IMR-90 (cell line): ENCODE data around the gene WEE1. TPM values are rescaled to one million over a fixed set of nuclear protein-coding genes. Genes with fewer than 3 reads are reported as not detected.

Experiments
- ATAC-seq: fragments of 200-7000 bp; cut with Tn5 transposase; 2 replicates; pipeline ENCODE4 v1.9.1; 2020; ENCODE audit warnings: low read depth, mild to moderate bottlenecking, moderate library complexity
- BruUV-seq: library from RNA; stranded (reverse); fragments of 400-500 nt; replicated peaks from 2 replicates; lab custom pipeline; 2021; lab: Mats Ljungman, UMichigan
- CTCF ChIA-PET: fragments of 300-600 bp; formaldehyde crosslinking; extraction: SDS; loops from one replicate; lab custom pipeline; 2021; ENCODE audit warnings: antibody characterized with exemption; lab: Yijun Ruan, JAX
- POLR2A ChIA-PET: fragments of 300-600 bp; sonication (Branson Sonifier 250); formaldehyde crosslinking; loops from one replicate; lab custom pipeline; 2022; ENCODE audit warnings: antibody characterized with exemption; ENCODE audit not compliant: unreplicated experiment; lab: Charles Lee
- DNase-seq: peaks from one replicate; pipeline ENCODE4 v3.0.0; 2013
- H2AFZ ChIP-seq: replicated peaks from 2 replicates; pipeline ENCODE3; 2013; ENCODE audit warnings: low read length, mild to moderate bottlenecking; ENCODE audit not compliant: poor library complexity
- H2AK5ac ChIP-seq: 2 replicates; pipeline ENCODE4 v1.6.1; 2013; ENCODE audit warnings: low read depth, low read length, inconsistent platforms
- H2AK9ac ChIP-seq: replicated peaks from 2 replicates; pipeline ENCODE3; 2013; ENCODE audit warnings: mild to moderate bottlenecking, low read depth, low read length, moderate library complexity; ENCODE audit not compliant: poor library complexity
- H2BK120ac ChIP-seq: 2 replicates; pipeline ENCODE4 v1.6.1; 2013; ENCODE audit warnings: low read depth, low read length, inconsistent platforms
- H2BK15ac ChIP-seq: 3 replicates; pipeline ENCODE4 v1.6.1; 2013; ENCODE audit warnings: low read depth, low read length, inconsistent platforms
- H2BK20ac ChIP-seq: 2 replicates; pipeline ENCODE4 v1.6.1; 2013; ENCODE audit warnings: low read depth, mild to moderate bottlenecking, inconsistent platforms, low read length, moderate library complexity
- H2BK5ac ChIP-seq: 2 replicates; pipeline ENCODE4 v1.6.1; 2013; ENCODE audit warnings: mild to moderate bottlenecking, low read depth, low read length, inconsistent platforms; ENCODE audit not compliant: poor library complexity, severe bottlenecking
- H3K14ac ChIP-seq: replicated peaks from 2 replicates; pipeline ENCODE4 v1.6.1; 2013; ENCODE audit warnings: low read depth, low read length, inconsistent platforms
- H3K18ac ChIP-seq: 2 replicates; pipeline ENCODE4 v1.6.1; 2013; ENCODE audit warnings: low read depth, low read length, control low read depth
- H3K23ac ChIP-seq: 2 replicates; pipeline ENCODE4 v1.6.1; 2013; ENCODE audit warnings: low read depth, low read length, inconsistent platforms
- H3K27ac ChIP-seq: 2 replicates; pipeline ENCODE4 v1.5.1; 2013; ENCODE audit warnings: mild to moderate bottlenecking, control low read depth, low read length; ENCODE audit not compliant: insufficient read depth
- H3K27me3 ChIP-seq: 2 replicates; pipeline ENCODE4 v1.6.1; 2013; ENCODE audit warnings: low read length; ENCODE audit not compliant: control insufficient read depth, insufficient read depth
- H3K36me3 ChIP-seq: 2 replicates; pipeline ENCODE4 v1.6.1; 2013; ENCODE audit warnings: low read length, mixed read lengths; ENCODE audit not compliant: control insufficient read depth, insufficient read depth
- H3K4ac ChIP-seq: 2 replicates; pipeline ENCODE4 v1.6.1; 2013; ENCODE audit warnings: low read depth, low read length, inconsistent platforms
- H3K4me1 ChIP-seq: 2 replicates; pipeline ENCODE4 v1.6.1; 2013; ENCODE audit warnings: low read length, mixed read lengths; ENCODE audit not compliant: control insufficient read depth, insufficient read depth
- H3K4me2 ChIP-seq: 2 replicates; pipeline ENCODE4 v1.6.1; 2013; ENCODE audit warnings: low read depth, mild to moderate bottlenecking, control low read depth, low read length, moderate library complexity
- H3K4me3 ChIP-seq: 2 replicates; pipeline ENCODE4 v1.5.1; 2013; ENCODE audit warnings: low read depth, mild to moderate bottlenecking, control low read depth, low read length, moderate library complexity; ENCODE audit not compliant: insufficient read depth
- H3K56ac ChIP-seq: 2 replicates; pipeline ENCODE4 v1.6.1; 2013; ENCODE audit warnings: low read length, inconsistent platforms; ENCODE audit not compliant: insufficient read depth; ENCODE audit errors: extremely low read depth
- H3K79me1 ChIP-seq, 2 experiments: 2 replicates each; pipeline ENCODE4 v1.6.1; 2013; ENCODE audit warnings: low read length in 2 of 2, inconsistent platforms in 1 of 2, low read depth in 1 of 2
- H3K9ac ChIP-seq: 2 replicates; pipeline ENCODE4 v1.6.1; 2013; ENCODE audit warnings: low read depth, low read length, control low read depth
- H3K9me1 ChIP-seq: 2 replicates; pipeline ENCODE4 v1.6.1; 2013; ENCODE audit warnings: low read length, inconsistent platforms; ENCODE audit not compliant: insufficient read depth
- H3K9me3 ChIP-seq: 2 replicates; pipeline ENCODE4 v1.6.1; 2013; ENCODE audit warnings: low read length; ENCODE audit not compliant: control insufficient read depth, insufficient read depth
- H4K20me1 ChIP-seq: 2 replicates; pipeline ENCODE4 v1.6.1; 2013; ENCODE audit warnings: low read length, inconsistent platforms; ENCODE audit not compliant: insufficient read depth
- H4K5ac ChIP-seq: 2 replicates; pipeline ENCODE4 v1.6.1; 2013; ENCODE audit warnings: mild to moderate bottlenecking, low read depth, low read length, control low read depth
- H4K8ac ChIP-seq, 2 experiments: 2 replicates each; pipeline ENCODE4 v1.6.1; 2013; ENCODE audit warnings: low read depth in 2 of 2, low read length in 2 of 2, control low read depth in 1 of 2, inconsistent platforms in 1 of 2
- H4K91ac ChIP-seq: 2 replicates; pipeline ENCODE4 v1.6.1; 2013; ENCODE audit warnings: low read depth, low read length, inconsistent platforms; ENCODE audit not compliant: insufficient read depth
- BHLHE40 ChIP-seq: fragments of 150-350 bp; IDR thresholded peaks from 2 replicates; pipeline ENCODE4 v1.6.1; 2016; ENCODE audit warnings: mild to moderate bottlenecking, low read depth, low read length
- CHD1 ChIP-seq: IDR thresholded peaks from 2 replicates; pipeline ENCODE4 v1.6.1; 2012; ENCODE audit warnings: low read depth, low read length, improper control_type of control experiment
- CTCF ChIP-seq: conservative IDR thresholded peaks from 2 replicates; pipeline ENCODE4 v1.5.1; 2012; ENCODE audit warnings: mild to moderate bottlenecking, low read depth, low read length, improper control_type of control experiment
- MAFK ChIP-seq: IDR thresholded peaks from 2 replicates; pipeline ENCODE4 v1.6.1; 2012; ENCODE audit warnings: low read depth, low read length, improper control_type of control experiment
- MAZ ChIP-seq: IDR thresholded peaks from 2 replicates; pipeline ENCODE4 v1.6.1; 2012; ENCODE audit warnings: low read depth, mild to moderate bottlenecking, low read length, improper control_type of control experiment, moderate library complexity, borderline replicate concordance
- MXI1 ChIP-seq: IDR thresholded peaks from 2 replicates; pipeline ENCODE4 v1.6.1; 2012; ENCODE audit warnings: low read depth, mild to moderate bottlenecking, low read length, moderate library complexity, borderline replicate concordance
- POLR2A ChIP-seq: IDR thresholded peaks from 2 replicates; pipeline ENCODE4 v1.6.1; 2012; ENCODE audit warnings: mild to moderate bottlenecking, low read depth, low read length
- RAD21 ChIP-seq: IDR thresholded peaks from 2 replicates; pipeline ENCODE4 v1.6.1; 2012; ENCODE audit warnings: low read length, improper control_type of control experiment
- USF2 ChIP-seq: fragments of 150-350 bp; IDR thresholded peaks from 2 replicates; pipeline ENCODE4 v1.6.1; 2017; ENCODE audit warnings: mild to moderate bottlenecking, antibody characterized with exemption, low read length, low read depth
- WGBS, 2 experiments: methylation state at CpG; one replicate each; pipeline versions ENCODE4 v1.1.5 to v1.1.7; 2013; ENCODE audit warnings: missing lambda C conversion rate in 2 of 2; ENCODE audit not compliant: insufficient read length in 1 of 2; ENCODE audit errors: extremely low coverage in 2 of 2; 5-methylcytosine and 5-hydroxymethylcytosine counted together
- dilution Hi-C: fragments of 300-500 bp; cut with HindIII; formaldehyde crosslinking; loops from one replicate; pipeline ENCODE4 v1.14.3; 2018; ENCODE audit warnings: low sequenced_read_pairs; ENCODE audit not compliant: unreplicated experiment
- in situ Hi-C: fragments of 300-500 bp; cut with MboI; formaldehyde crosslinking; loops from 3 replicates; pipeline ENCODE4 v1.14.3; 2019; ENCODE audit warnings: low sequenced_read_pairs, inconsistent platforms, mixed read lengths
- intact Hi-C: fragments of 100-400 bp; cut with micrococcal nuclease; formaldehyde crosslinking; loops from 2 replicates; pipeline ENCODE4 v1.10.0; 2022
- polyA plus RNA-seq, 3 experiments: library from polyadenylated mRNA; depleted of rRNA; stranded (reverse); fragments of >200 nt; gene quantifications; 2 replicates each; pipeline ENCODE4 v1.2.3, GENCODE V29; 2012; ENCODE audit warnings: low replicate concordance in 1 of 3
- total RNA-seq: library from RNA; depleted of rRNA; stranded (reverse); fragments of >200 nt; gene quantifications from 2 replicates; pipeline ENCODE4 v1.2.3, GENCODE V29; 2012

WEE1 gene
- total and polyA plus RNA-seq, 2 of the 4 experiments (the other 2 are of a cell fraction): 26.5 to 29.2 TPM

- peak; percentile 58 for TF ChIP-seq BHLHE40
Measured at GRCh38 chr11:9613118-9613829, 39.8 kb downstream of the WEE1 start (continued).

GRCh38 chr11:9613830-9614762, 40.6 kb downstream of the WEE1 start:
- intact Hi-C loops (loop anchor here (1.0 to 5.0 kb wide), 6 partner anchors 39 to 709 kb away; partner anchors contain the start of gene ZNF143), dilution Hi-C loops (no loop called here), in situ Hi-C loops (loop anchor here (10.0 to 25.0 kb wide), 2 partner anchors 131 to 698 kb away; partner anchors contain the start of gene ADM)
- Histone ChIP-seq H3K9me3 (no peaks in the 10 kb centered on the region), H4K91ac (peak overlapping the region; percentile 92), H3K4me1 (peaks cover 17% of the 10 kb centered on the region), H3K36me3 (no peaks in the 10 kb centered on the region), H3K27ac (peak overlapping the region; percentile 91), H3K4me3 (peak overlapping the region; percentile 28), H2BK120ac (peak overlapping the region; percentile 93), H3K9me1 (peaks cover 29% of the 10 kb centered on the region), H3K79me1 (peaks cover 0 to 29% of the 10 kb centered on the region in 2 experiments), H2BK15ac (peak overlapping the region; percentile 82), H2AFZ (peak overlapping the region; percentile 91), H3K23ac (peak overlapping the region; percentile 94), H4K8ac (peak overlapping the region; percentile 88 to 97), H3K4me2 (peak overlapping the region; percentile 87), H3K27me3 (no peaks in the 10 kb centered on the region), H2AK9ac (peak overlapping the region; percentile 89), H3K18ac (peak overlapping the region; percentile 96), H4K5ac (peak overlapping the region; percentile 93), H3K4ac (peak overlapping the region; percentile 93), H3K14ac (peak overlapping the region; percentile 97), H3K56ac (peak overlapping the region; percentile 95), H2AK5ac (peak overlapping the region; percentile 80), H4K20me1 (no peaks in the 10 kb centered on the region), H3K9ac (peak overlapping the region; percentile 81), H2BK5ac (peak overlapping the region; percentile 95), H2BK20ac (peak overlapping the region; percentile 94)
- ChIA-PET CTCF (interaction anchor here (1.0 to 1.5 kb wide), 7 partner anchors 13 to 135 kb away, joined by 3 to 6 read pairs (median 4); no protein-coding TSS in a partner anchor), POLR2A (no interaction called here)
- BruUV-seq: no TSS peak
- 3% methylated on average over 21 of the region's 54 CpGs; no CpG with 5 or more reads in 1 of the 2 experiments for WGBS, 2 experiments
- peak; percentile 81 for ATAC-seq
- peak; percentile 75 for DNase-seq
- TF ChIP-seq MAZ: peak; percentile 63; the same call in 1 of the 2 replicates
- TF ChIP-seq CTCF: peak; percentile 77
- peak; percentile 61; the same call in 1 of the 2 replicates for TF ChIP-seq BHLHE40
- TF ChIP-seq POLR2A: no peak
- peak; percentile 71 for TF ChIP-seq RAD21
- peak; percentile 62; the same call in 1 of the 2 replicates for TF ChIP-seq MXI1
- TF ChIP-seq USF2: no peak
- TF ChIP-seq CHD1: no peak
- TF ChIP-seq MAFK: no peak
